Prostate gland (tissue), 2 donors: ENCODE measurements around the gene TOM1L2. TPM values are rescaled to one million over a fixed set of nuclear protein-coding genes. Genes with fewer than 3 reads are reported as not detected.

Experiments used
- DNase-seq: peaks from one replicate; pipeline ENCODE4 v3.0.0-alpha.2; 2019; ENCODE audit warnings: low spot score
- H3K27ac ChIP-seq, 2 donors: fragments of 200-600 bp; sonication (generic); 2 replicates each; pipeline ENCODE4 v1.5.1; 2017 to 2019
- H3K27me3 ChIP-seq: fragments of 200-600 bp; sonication (generic); replicated peaks from 2 replicates; pipeline ENCODE4 v1.5.1; 2019; ENCODE audit not compliant: insufficient read depth
- H3K36me3 ChIP-seq, 2 donors: fragments of 200-600 bp; sonication (generic); 1 replicate in 1 of 2; 2 replicates in 1 of 2; pipeline versions ENCODE4 v1.5.1 to v1.8.1; 2017 to 2019
- H3K4me1 ChIP-seq: fragments of 200-600 bp; sonication (generic); replicated peaks from 2 replicates; pipeline ENCODE4 v1.5.1; 2019
- H3K4me3 ChIP-seq, 2 donors: fragments of 200-600 bp; sonication (generic); 2 replicates each; pipeline ENCODE4 v1.5.1; 2017 to 2019
- H3K9me3 ChIP-seq: fragments of 200-600 bp; sonication (generic); 2 replicates; pipeline ENCODE4 v1.5.1; 2017
- CTCF ChIP-seq, 4 experiments: fragments of 200-600 bp in 2 of 4; fragments of 450-650 bp in 2 of 4; sonication (generic) in 2 of 4; IDR thresholded peaks; 1 replicate in 3 of 4; 2 replicates in 1 of 4; pipeline ENCODE4 v1.5.1; 2016 to 2019; ENCODE audit warnings: antibody characterized with exemption in 4 of 4, mild to moderate bottlenecking in 2 of 4, moderate library complexity in 2 of 4
- POLR2A ChIP-seq: fragments of 450-650 bp; IDR thresholded peaks from one replicate; pipeline ENCODE4 v1.6.1; 2016; ENCODE audit warnings: antibody characterized with exemption, mild to moderate bottlenecking
- POLR2AphosphoS5 ChIP-seq: sonication (generic); formaldehyde crosslinking; IDR thresholded peaks from one replicate; pipeline ENCODE4 v1.6.1; 2017; ENCODE audit warnings: antibody characterized with exemption
- WGBS: methylation state at CpG from one replicate; pipeline ENCODE4 v1.1.5; 2018; 5-methylcytosine and 5-hydroxymethylcytosine counted together
- intact Hi-C: fragments of 100-400 bp; cut with DNase I; formaldehyde crosslinking; loops from one replicate; pipeline ENCODE4 v1.14.2; 2022
- total RNA-seq, 2 donors: library from RNA; depleted of rRNA; stranded (reverse); fragments of >200 nt; gene quantifications; one replicate each; pipeline ENCODE4 v1.1.0, GENCODE V29; 2016

The TOM1L2 gene
- total RNA-seq, 2 donors from 2014 or later: 162 to 185 TPM

GRCh38 chr17:17924131-17924856 is 47.9 kb downstream of the TOM1L2 start:
- H3K36me3 ChIP-seq: no peaks in the 10 kb centered on the region
- no peaks in the 10 kb centered on the region for H3K9me3 ChIP-seq
- H3K4me3 ChIP-seq: no peak overlapping the region
- peaks cover 8% of the 10 kb centered on the region for H3K4me1 ChIP-seq
- H3K27me3 ChIP-seq: no peaks in the 10 kb centered on the region
- H3K27ac ChIP-seq: no peak overlapping the region
- TF ChIP-seq POLR2A: no peak
- TF ChIP-seq CTCF (IDR thresholded peaks at IDR 0.05): no peak
- no peak for TF ChIP-seq POLR2AphosphoS5
- WGBS: 97% methylated on average over 5 of the region's 5 CpGs
- no peak for DNase-seq
- intact Hi-C loops: no loop called here

DNA sequence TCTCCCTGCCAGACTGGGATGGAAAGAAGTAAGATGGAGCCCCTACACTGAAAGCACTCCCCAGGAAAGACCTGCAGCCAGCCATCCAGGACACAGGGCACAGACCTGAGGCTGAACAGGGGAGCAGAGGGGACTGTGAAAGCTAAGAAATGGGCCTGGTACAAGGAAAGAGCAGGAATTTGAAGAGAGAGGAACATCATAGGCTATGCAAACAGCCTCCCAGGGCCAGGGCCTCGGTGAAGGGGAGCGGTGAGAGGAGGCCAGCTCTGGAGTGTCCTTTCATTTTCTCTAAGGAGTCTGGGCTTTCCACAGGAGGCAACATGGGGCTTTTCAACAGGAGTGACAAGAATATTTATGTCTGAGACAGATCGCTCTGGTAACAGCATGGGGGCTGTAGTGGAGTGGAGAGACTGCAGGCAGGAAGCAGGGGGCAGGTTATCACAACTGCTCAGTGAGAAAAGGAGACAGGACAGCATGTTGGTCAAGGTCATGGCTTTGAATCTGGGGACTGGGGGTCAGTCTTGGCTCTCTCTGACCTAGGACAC is 50.1 kb downstream of the TOM1L2 start:
- Histone ChIP-seq H3K36me3 (no peaks in the 10 kb centered on the region), H3K27me3 (no peaks in the 10 kb centered on the region), H3K4me1 (peaks cover 8% of the 10 kb centered on the region), H3K9me3 (no peaks in the 10 kb centered on the region), H3K4me3 (no peak overlapping the region), H3K27ac (peak overlapping the region; percentile 72 to 73)
- no peak for DNase-seq
- intact Hi-C loops: no loop called here
- WGBS: 54% methylated on average over 3 of the region's 3 CpGs
- no peak for TF ChIP-seq CTCF (IDR thresholded peaks at IDR 0.05)
- no peak for TF ChIP-seq POLR2AphosphoS5
- no peak for TF ChIP-seq POLR2A

GRCh38 chr17:17921192-17922069 is 50.8 kb downstream of the TOM1L2 start:
- TF ChIP-seq CTCF (IDR thresholded peaks at IDR 0.05) (no peak), POLR2AphosphoS5 (peak; percentile 41), POLR2A (no peak)
- Histone ChIP-seq H3K4me1 (peaks cover 8% of the 10 kb centered on the region), H3K27ac (peak overlapping the region; percentile 72 to 73), H3K9me3 (no peaks in the 10 kb centered on the region), H3K27me3 (no peaks in the 10 kb centered on the region), H3K4me3 (no peak overlapping the region), H3K36me3 (no peaks in the 10 kb centered on the region)
- 36% methylated on average over 10 of the region's 10 CpGs for WGBS
- intact Hi-C loops: no loop called here
- DNase-seq: no peak

- Histone ChIP-seq H3K27ac (peak overlapping the region; percentile 62 to 64), H3K36me3 (no peaks in the 10 kb centered on the region), H3K9me3 (no peaks in the 10 kb centered on the region), H3K4me1 (peaks cover 9% of the 10 kb centered on the region), H3K4me3 (no peak overlapping the region), H3K27me3 (no peaks in the 10 kb centered on the region)
- no peak for TF ChIP-seq POLR2A
- peak; percentile 59 for TF ChIP-seq POLR2AphosphoS5
- TF ChIP-seq CTCF (IDR thresholded peaks at IDR 0.05): peak; percentile 59 to 91 (median 78)
- intact Hi-C loops: loop anchor here (5.0 kb wide), 3 partner anchors 42 to 237 kb away; partner anchors contain the start of gene RAI1
- DNase-seq: peak; percentile 83
- WGBS: 41% methylated on average over 5 of the region's 5 CpGs
Measured at GRCh38 chr17:17919169-17920107, 52.8 kb downstream of the TOM1L2 start.
